Astrocyte (in vitro differentiated cells and primary cell): ENCODE measurements around the gene SPATA31D4.

Experiments
- CTCF ChIP-seq: IDR thresholded peaks from 2 replicates; pipeline ENCODE4 v1.5.1; 2011; ENCODE audit warnings: low read depth, mild to moderate bottlenecking, inconsistent platforms, low read length, moderate library complexity; ENCODE audit not compliant: insufficient read depth
- EZH2 ChIP-seq: IDR thresholded peaks from 2 replicates; pipeline ENCODE4 v1.6.1; 2012; ENCODE audit warnings: mild to moderate bottlenecking, low read length, inconsistent platforms; ENCODE audit not compliant: insufficient read depth

- TF ChIP-seq CTCF (no peak), EZH2 (no peak)
Measured at GRCh38 chr9:81906671-81907070, 21.6 kb upstream of the SPATA31D4 start.
